Brain microvascular endothelial cell (primary cell): ENCODE measurements around the gene EYA2.

Experiments used
- DNase-seq: peaks from one replicate; pipeline ENCODE4 v3.0.0-alpha.2; 2020
- H3K27ac ChIP-seq: fragments of 250-450 bp; sonication (Bioruptor Pico); 2 replicates; pipeline ENCODE4 v1.5.1; 2020; ENCODE audit warnings: mild to moderate bottlenecking, moderate library complexity
- H3K27me3 ChIP-seq: fragments of 250-450 bp; sonication (Bioruptor Pico); replicated peaks from 2 replicates; pipeline ENCODE4 v1.5.1; 2020; ENCODE audit warnings: mild to moderate bottlenecking
- H3K36me3 ChIP-seq: fragments of 250-450 bp; sonication (Bioruptor Pico); replicated peaks from 2 replicates; pipeline ENCODE4 v1.5.1; 2020; ENCODE audit warnings: mild to moderate bottlenecking
- H3K4me3 ChIP-seq: 2 replicates; pipeline ENCODE4 v1.5.1; 2011; ENCODE audit warnings: low read depth, mild to moderate bottlenecking, control low read depth, low read length, moderate library complexity
- CTCF ChIP-seq: IDR thresholded peaks from 2 replicates; pipeline ENCODE4 v1.5.1; 2011; ENCODE audit warnings: low read depth, mild to moderate bottlenecking, moderate library complexity, low read length, control low read depth, inconsistent platforms; ENCODE audit errors: missing control alignments
- in situ Hi-C: cut with HindIII; loops from 2 replicates; pipeline ENCODE4 v1.10.0; 2017; ENCODE audit warnings: low sequenced_read_pairs, low pct_ligation_motif_present

Gene EYA2

GRCh38 chr20:47211036-47211435, 316.4 kb downstream of the EYA2 start:
- in situ Hi-C loops: no loop called here
- no peak for DNase-seq
- no peak overlapping the region for H3K4me3 ChIP-seq
- TF ChIP-seq CTCF: no peak
- H3K27ac ChIP-seq: no peak overlapping the region
- peaks cover 52% of the 10 kb centered on the region for H3K36me3 ChIP-seq
- H3K27me3 ChIP-seq: no peaks in the 10 kb centered on the region

- DNase-seq: no peak
- in situ Hi-C loops: no loop called here
- H3K4me3 ChIP-seq: no peak overlapping the region
- no peaks in the 10 kb centered on the region for H3K27me3 ChIP-seq
- TF ChIP-seq CTCF: no peak
- H3K36me3 ChIP-seq: peaks cover 58% of the 10 kb centered on the region
- no peak overlapping the region for H3K27ac ChIP-seq
Observed at GRCh38 chr20:47212606-47213207, 318.1 kb downstream of the EYA2 start.

- no peak for DNase-seq
- Histone ChIP-seq H3K27me3 (no peaks in the 10 kb centered on the region), H3K4me3 (no peak overlapping the region), H3K36me3 (peaks cover 52% of the 10 kb centered on the region), H3K27ac (no peak overlapping the region)
- in situ Hi-C loops: no loop called here
- TF ChIP-seq CTCF: no peak
Observed at GRCh38 chr20:47213966-47214365, 319.3 kb downstream of the EYA2 start.

GRCh38 chr20:47215653-47216397, 321.2 kb downstream of the EYA2 start:
- Histone ChIP-seq H3K4me3 (no peak overlapping the region), H3K36me3 (peaks cover 47% of the 10 kb centered on the region), H3K27me3 (no peaks in the 10 kb centered on the region), H3K27ac (no peak overlapping the region)
- in situ Hi-C loops: no loop called here
- no peak for DNase-seq
- TF ChIP-seq CTCF: no peak

- TF ChIP-seq CTCF: no peak
- Histone ChIP-seq H3K4me3 (no peak overlapping the region), H3K27me3 (no peaks in the 10 kb centered on the region), H3K36me3 (peaks cover 46% of the 10 kb centered on the region), H3K27ac (no peak overlapping the region)
- in situ Hi-C loops: no loop called here
- DNase-seq: no peak
Observed at GRCh38 chr20:47216819-47217410, 322.3 kb downstream of the EYA2 start.
